BE2C (cell line): ENCODE results near the gene JDP2.

Source experiments
- DNase-seq: peaks from one replicate; pipeline ENCODE4 v3.0.0-alpha.2; 2020
- H3K27me3 ChIP-seq: fragments of 250-450 bp; sonication (Bioruptor Pico); 2 replicates; pipeline ENCODE4 v1.5.1; 2020; ENCODE audit warnings: mild to moderate bottlenecking
- H3K36me3 ChIP-seq: fragments of 250-450 bp; sonication (Bioruptor Pico); 2 replicates; pipeline ENCODE4 v1.5.1; 2020; ENCODE audit warnings: mild to moderate bottlenecking
- H3K4me1 ChIP-seq: fragments of 250-450 bp; sonication (Bioruptor Pico); 2 replicates; pipeline ENCODE4 v1.5.1; 2020
- H3K4me3 ChIP-seq: 2 replicates; pipeline ENCODE4 v1.5.1; 2011; ENCODE audit warnings: low read depth, low read length
- H3K9me3 ChIP-seq: fragments of 250-450 bp; sonication (Bioruptor Pico); 2 replicates; pipeline ENCODE4 v1.5.1; 2020
- TF ChIP-seq, protein P1 (sequence below): IDR thresholded peaks from 2 replicates; pipeline ENCODE4 v1.5.1; 2012; ENCODE audit warnings: mild to moderate bottlenecking, low read depth, low read length

Gene JDP2

DNA sequence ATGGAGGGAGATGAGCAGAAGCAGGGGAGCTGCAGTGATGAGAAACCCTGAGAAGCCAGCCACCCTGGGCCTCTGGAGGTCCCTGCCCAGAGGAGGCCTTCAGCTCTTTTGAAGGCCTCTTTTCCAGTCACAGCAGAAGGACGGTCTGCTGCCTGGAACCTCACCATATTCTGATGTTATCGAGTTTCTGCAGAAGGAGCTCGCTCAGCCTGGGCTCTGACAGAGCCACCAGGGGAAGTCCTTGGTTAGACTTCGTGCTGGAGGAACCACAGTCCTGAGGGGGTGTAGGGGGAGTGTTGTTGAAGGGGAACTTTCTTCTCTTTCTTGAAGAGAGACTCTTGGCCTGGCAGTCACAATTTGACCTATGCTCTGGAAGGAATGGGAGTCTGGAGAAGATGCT lies 69.4 kb downstream of the JDP2 start:
- no peaks in the 10 kb centered on the region for H3K36me3 ChIP-seq
- no peaks in the 10 kb centered on the region for H3K4me1 ChIP-seq
- H3K27me3 ChIP-seq = no peaks in the 10 kb centered on the region
- TF ChIP-seq, protein P1, sequence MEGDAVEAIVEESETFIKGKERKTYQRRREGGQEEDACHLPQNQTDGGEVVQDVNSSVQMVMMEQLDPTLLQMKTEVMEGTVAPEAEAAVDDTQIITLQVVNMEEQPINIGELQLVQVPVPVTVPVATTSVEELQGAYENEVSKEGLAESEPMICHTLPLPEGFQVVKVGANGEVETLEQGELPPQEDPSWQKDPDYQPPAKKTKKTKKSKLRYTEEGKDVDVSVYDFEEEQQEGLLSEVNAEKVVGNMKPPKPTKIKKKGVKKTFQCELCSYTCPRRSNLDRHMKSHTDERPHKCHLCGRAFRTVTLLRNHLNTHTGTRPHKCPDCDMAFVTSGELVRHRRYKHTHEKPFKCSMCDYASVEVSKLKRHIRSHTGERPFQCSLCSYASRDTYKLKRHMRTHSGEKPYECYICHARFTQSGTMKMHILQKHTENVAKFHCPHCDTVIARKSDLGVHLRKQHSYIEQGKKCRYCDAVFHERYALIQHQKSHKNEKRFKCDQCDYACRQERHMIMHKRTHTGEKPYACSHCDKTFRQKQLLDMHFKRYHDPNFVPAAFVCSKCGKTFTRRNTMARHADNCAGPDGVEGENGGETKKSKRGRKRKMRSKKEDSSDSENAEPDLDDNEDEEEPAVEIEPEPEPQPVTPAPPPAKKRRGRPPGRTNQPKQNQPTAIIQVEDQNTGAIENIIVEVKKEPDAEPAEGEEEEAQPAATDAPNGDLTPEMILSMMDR = no peak
- H3K4me3 ChIP-seq = no peak overlapping the region
- DNase-seq = no peak
- H3K9me3 ChIP-seq = no peaks in the 10 kb centered on the region

DNA sequence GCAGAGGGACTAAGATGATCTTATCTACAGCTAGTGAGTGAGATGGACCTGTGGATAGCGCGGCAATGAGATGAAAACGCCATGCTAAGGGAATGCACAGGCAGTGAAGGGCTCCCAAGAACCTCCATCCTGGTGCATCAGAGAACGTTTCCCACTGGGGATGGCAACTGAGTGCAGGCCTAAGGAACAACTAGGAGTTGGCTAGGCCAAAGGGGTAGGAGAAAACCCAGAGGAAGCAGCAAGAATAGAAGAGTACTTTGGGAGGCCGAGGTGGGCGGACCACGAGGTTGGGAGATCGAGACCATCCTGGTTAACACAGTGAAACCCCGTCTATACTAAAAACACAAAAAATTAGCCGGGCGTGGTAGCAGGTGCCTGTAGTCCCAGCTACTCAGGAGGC lies 69.9 kb downstream of the JDP2 start:
- Histone ChIP-seq H3K4me3 (no peak overlapping the region), H3K27me3 (no peaks in the 10 kb centered on the region), H3K9me3 (no peaks in the 10 kb centered on the region), H3K4me1 (no peaks in the 10 kb centered on the region), H3K36me3 (no peaks in the 10 kb centered on the region)
- no peak for DNase-seq
- TF ChIP-seq, protein P1 = no peak

DNA sequence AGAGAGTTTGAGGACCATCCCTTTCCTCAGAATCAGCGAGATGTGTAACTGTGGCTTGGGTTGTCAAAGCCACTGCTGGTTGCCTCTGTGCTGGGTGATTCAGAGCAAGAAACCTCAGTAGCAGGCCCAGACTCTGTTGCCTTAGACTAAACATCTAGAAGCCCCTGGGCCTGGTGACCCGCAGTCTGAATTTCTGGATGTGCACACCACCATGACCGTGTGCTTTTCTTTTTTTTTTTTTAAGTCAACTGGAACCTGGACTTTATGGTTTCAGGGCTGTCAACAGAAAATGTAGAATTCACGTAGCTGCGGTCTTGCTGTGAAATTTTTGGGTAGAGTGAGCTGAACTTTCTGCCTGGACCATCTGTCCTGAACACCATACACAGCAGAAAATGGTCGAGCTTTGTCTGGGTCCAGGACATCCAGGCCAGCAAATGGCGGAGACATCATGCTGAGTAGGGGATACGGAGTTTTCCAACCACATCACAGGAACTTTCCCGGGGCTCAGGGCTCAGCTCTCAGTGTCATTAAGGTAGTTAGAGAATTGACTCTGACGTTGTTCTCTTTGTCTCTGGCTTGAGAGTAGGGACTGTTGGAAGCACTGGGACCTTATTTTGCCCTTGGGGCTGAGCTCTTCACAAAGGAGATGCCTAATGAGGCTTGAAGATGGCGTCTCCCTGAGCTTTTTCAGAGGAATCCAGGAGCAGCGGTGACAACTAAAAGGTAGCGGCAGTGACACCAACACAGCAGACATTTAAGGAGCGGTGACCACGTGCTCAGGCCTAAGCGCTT lies 71.5 kb downstream of the JDP2 start:
- TF ChIP-seq, protein P1 = no peak
- Histone ChIP-seq H3K9me3 (no peaks in the 10 kb centered on the region), H3K4me3 (no peak overlapping the region), H3K27me3 (no peaks in the 10 kb centered on the region), H3K4me1 (no peaks in the 10 kb centered on the region), H3K36me3 (no peaks in the 10 kb centered on the region)
- DNase-seq = no peak

DNA sequence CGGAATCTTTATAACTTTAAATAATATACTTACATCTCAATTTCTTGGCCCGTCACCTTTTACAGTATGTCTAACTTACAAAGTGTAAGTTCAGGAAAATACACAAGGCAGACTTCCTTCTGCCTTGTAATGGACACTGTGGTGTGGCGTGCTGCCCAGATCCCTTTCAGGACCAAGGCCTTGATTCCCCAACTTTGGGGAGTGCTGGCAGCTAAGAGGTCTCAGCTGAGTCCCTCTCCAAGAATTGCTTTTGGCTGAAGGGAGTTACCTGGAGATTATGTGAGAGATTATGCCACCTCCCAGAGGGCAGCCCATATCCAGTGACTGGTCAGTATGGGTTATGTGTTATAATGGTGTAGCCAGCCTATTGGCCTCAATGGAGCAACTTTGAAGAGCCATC lies 73.3 kb downstream of the JDP2 start:
- Histone ChIP-seq H3K4me3 (no peak overlapping the region), H3K4me1 (no peaks in the 10 kb centered on the region), H3K36me3 (no peaks in the 10 kb centered on the region), H3K9me3 (no peaks in the 10 kb centered on the region), H3K27me3 (no peaks in the 10 kb centered on the region)
- no peak for DNase-seq
- TF ChIP-seq, protein P1 = no peak

DNA sequence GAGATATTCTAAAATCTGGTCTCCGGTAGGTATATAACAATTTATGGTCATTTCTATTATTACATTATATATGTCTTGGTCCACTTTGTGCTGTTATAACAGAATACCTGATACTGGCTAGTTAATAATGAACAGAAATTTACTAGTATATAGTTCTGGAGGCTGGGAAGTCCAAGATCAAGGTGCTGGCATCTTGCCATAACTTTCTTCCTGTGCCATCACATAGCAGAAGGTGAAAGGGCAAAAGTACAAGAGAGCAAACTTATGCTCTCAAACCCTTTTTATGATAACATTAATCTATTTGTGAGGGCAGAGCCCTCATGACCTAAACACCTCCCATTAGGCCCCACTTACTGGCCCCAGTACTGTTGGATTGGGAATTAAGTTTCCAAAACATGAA lies 76.6 kb downstream of the JDP2 start:
- H3K27me3 ChIP-seq = no peaks in the 10 kb centered on the region
- no peak for DNase-seq
- no peak overlapping the region for H3K4me3 ChIP-seq
- no peaks in the 10 kb centered on the region for H3K4me1 ChIP-seq
- H3K9me3 ChIP-seq = no peaks in the 10 kb centered on the region
- TF ChIP-seq, protein P1 = no peak
- no peaks in the 10 kb centered on the region for H3K36me3 ChIP-seq

DNA sequence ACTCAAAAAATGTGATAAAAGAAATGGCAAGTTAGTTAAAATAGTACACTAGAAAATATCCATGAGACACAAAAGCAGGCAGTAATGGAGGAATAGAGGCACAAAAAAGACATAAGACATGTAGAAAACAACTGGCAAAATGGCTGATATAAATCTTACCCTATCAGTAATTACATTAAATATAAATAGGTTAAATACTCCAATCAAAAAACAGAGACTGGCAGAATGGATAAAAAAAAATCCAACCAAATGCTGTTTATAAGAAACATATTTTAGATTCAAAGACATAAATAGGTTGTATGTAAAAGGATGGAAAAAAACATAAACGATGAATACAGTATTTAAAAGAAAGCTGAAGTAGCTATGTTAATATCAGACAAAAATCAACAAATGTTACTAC lies 79.1 kb downstream of the JDP2 start:
- no peaks in the 10 kb centered on the region for H3K9me3 ChIP-seq
- no peak for DNase-seq

More for the DNA sequence above, 79.1 kb downstream of the JDP2 start:
- Histone ChIP-seq H3K36me3 (no peaks in the 10 kb centered on the region), H3K4me1 (no peaks in the 10 kb centered on the region), H3K27me3 (no peaks in the 10 kb centered on the region), H3K4me3 (no peak overlapping the region)
- TF ChIP-seq, protein P1 = no peak
